ENCODE measurements around the gene RPS6KA4.

Gene RPS6KA4

DNA sequence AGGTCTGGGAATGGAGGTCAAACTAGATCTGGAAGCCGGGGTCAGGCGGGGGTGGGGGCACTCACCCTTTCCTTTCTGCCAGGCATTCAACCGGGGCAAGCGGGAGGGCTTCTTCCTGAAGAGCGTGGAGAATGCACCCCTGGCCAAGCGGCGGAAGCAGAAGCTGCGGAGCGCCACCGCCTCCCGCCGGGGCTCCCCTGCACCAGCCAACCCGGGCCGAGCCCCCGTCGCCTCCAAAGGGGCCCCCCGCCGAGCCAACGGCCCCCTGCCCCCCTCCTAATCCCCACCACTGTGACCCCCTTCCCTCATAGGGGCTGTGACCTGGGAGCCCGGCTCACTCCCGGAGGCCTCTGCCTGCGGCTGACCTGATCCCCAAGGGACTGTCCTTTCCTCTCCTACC is 12.2 kb downstream of the RPS6KA4 start:
- DNase-seq (ENCODE audit: extremely low spot score) = no peak
- CTCF ChIA-PET = no interaction called here

DNA sequence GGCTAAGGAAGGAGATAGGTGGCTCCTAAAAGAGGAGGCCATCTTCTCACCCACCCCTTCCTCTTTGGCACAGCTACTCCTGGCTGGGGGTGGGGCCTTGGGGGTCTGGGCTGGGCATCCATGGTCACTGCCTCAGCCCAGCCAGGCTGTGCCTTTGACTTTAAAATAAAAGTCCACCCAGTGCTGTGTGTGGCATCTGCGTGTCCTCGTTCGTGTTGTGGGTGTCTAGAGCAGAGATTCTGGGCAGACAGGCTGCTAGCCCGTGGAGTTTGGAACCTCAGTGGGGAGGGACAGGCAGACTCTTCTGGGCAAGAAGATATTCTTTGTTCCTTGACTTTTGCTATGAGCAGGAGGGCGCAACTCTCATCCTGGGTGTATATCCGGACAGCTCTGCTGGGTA is 13.1 kb downstream of the RPS6KA4 start:
- ChIA-PET POLR2A (no interaction called here), CTCF (interaction anchor here (1.4 to 1.9 kb wide), 2 partner anchors 17 to 77 kb away, joined by 4 to 9 read pairs; no protein-coding TSS in a partner anchor)
- TF ChIP-seq, protein P1, sequence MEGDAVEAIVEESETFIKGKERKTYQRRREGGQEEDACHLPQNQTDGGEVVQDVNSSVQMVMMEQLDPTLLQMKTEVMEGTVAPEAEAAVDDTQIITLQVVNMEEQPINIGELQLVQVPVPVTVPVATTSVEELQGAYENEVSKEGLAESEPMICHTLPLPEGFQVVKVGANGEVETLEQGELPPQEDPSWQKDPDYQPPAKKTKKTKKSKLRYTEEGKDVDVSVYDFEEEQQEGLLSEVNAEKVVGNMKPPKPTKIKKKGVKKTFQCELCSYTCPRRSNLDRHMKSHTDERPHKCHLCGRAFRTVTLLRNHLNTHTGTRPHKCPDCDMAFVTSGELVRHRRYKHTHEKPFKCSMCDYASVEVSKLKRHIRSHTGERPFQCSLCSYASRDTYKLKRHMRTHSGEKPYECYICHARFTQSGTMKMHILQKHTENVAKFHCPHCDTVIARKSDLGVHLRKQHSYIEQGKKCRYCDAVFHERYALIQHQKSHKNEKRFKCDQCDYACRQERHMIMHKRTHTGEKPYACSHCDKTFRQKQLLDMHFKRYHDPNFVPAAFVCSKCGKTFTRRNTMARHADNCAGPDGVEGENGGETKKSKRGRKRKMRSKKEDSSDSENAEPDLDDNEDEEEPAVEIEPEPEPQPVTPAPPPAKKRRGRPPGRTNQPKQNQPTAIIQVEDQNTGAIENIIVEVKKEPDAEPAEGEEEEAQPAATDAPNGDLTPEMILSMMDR (IDR thresholded peaks at IDR 0.05; ENCODE audit: control extremely low read depth, extremely low read depth, low read depth, missing control alignments) = no peak
- DNase-seq (ENCODE audit: extremely low spot score) = no peak

More for the DNA sequence above, 12.2 kb downstream of the RPS6KA4 start:
- POLR2A ChIA-PET = no interaction called here
- TF ChIP-seq, protein P1 (IDR thresholded peaks at IDR 0.05; ENCODE audit: control extremely low read depth, extremely low read depth, low read depth, missing control alignments) = no peak

DNA sequence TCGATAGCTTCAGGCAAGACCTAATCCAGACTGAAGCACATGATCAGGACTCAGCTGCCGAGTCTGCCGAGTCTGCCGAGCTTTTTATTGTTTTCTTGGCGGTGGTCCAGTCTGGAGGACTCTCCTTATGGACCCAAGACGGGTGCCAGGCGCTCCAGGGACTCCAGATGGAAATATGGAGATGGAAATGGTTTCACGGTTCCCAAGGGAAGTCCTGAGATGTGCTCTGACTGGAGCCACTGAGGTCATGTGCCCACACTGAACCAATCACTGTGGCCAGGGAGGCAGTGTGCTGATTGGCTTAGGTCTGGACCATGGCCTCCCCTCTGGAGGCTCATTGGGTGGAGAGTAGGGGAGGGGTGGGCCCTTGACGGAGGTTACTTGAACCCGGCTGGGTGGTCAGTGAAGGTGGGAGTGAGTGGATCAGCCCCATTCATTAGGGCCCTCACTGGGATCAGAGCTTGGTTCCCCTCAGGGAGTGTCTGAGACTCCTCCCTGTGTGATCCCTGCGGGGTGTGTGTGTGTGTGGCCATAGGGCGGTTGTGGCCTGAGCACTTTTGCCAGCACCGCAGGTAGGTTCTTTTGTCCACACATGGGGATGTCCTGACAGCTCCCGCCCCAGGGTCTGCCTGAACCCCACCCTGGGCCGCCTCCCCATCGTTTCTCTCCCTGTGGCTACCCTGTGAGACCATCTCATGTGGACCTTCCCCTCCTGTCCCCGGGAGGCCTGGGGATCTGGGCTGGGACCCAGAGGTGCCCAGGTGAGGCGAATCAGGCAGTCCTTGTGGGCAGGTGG is 14.0 kb downstream of the RPS6KA4 start:
- ChIA-PET POLR2A (no interaction called here), CTCF (interaction anchor here (1.0 to 1.9 kb wide), 3 partner anchors 12 to 76 kb away, joined by 3 to 9 read pairs (median 4); no protein-coding TSS in a partner anchor)
- DNase-seq (ENCODE audit: extremely low spot score) = no peak
- TF ChIP-seq, protein P1 (IDR thresholded peaks at IDR 0.05; ENCODE audit: control extremely low read depth, extremely low read depth, low read depth, missing control alignments) = no peak

DNA sequence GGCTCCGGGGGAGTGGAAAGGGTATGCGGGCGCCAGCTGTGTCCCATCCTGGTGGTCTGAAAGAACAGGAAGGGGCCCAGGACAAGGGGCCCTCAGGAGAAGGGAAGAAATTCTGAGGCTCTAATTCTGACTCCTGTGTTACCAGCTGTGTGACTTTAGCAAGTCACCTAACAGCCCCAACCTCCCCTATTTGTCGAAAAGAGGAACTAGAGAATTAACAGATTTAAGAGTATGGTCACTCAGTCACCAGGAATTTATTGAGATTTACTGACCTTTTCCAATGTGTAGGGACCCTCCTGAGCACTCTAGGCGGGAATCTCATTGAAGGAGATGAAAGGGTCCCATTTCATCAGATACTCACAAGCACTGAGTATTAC is 14.6 kb downstream of the RPS6KA4 start:
- peak; percentile 56 for DNase-seq (ENCODE audit: extremely low spot score)
- ChIA-PET POLR2A (no interaction called here), CTCF (interaction anchor here (1.0 to 2.0 kb wide), 3 partner anchors 12 to 18 kb away, joined by 3 to 9 read pairs (median 4); no protein-coding TSS in a partner anchor)
- TF ChIP-seq, protein P1 (IDR thresholded peaks at IDR 0.05; ENCODE audit: control extremely low read depth, extremely low read depth, low read depth, missing control alignments) = no peak

DNA sequence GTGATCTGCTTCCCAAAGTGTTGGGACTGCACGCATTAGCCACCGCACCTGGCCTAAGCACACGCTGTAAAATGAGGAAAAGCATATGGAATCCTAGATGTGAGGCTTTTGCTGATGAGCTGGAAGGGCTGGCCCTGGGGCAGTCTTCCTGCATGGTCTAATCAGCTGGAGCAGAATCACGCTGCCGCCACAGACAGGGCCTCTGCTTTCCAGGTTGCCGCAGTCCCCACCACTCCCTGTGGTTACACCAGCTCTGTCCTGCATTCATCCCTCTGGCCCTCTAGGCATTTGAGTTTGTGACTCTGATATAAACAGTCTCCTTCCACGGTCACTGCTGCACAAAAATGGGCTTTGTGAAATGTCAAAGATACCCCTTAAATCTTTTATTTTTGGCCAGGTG is 17.1 kb downstream of the RPS6KA4 start:
- DNase-seq (ENCODE audit: extremely low spot score) = no peak
- POLR2A ChIA-PET = no interaction called here

DNA sequence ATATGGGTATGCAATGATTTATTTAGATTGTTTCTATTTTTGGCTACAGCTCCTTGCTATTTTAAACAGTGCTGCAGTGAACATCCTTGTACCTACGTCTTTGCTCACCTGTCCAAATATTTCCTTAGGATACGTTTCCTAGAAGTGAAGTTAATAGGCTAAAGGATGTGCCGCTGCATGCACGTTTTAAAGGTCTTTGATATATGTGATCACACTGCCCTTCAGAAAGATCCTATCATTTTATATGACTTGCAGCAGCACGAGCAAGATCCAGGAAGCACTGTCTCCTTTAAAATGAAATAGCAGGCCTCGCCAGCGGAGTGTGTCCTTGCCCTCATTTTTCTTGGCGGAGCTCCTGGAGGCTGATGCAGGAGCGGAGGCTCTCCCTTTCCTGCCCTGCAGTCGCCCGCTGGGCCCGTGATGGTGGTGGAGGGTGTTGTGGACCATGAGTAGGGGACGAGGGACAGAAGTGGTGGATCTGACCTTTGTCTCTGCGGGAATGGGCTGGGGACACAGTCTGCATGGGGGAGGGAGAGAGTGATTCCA is 19.4 kb downstream of the RPS6KA4 start:
- ChIA-PET POLR2A (no interaction called here), CTCF (interaction anchor here (1.6 kb wide), 1 partner anchor 71 kb away, joined by 3 read pairs; no protein-coding TSS in a partner anchor)
- DNase-seq (ENCODE audit: extremely low spot score) = no peak
- TF ChIP-seq, protein P1 (IDR thresholded peaks at IDR 0.05; ENCODE audit: control extremely low read depth, extremely low read depth, low read depth, missing control alignments) = no peak

More for the DNA sequence above, 17.1 kb downstream of the RPS6KA4 start:
- TF ChIP-seq, protein P1 (IDR thresholded peaks at IDR 0.05; ENCODE audit: control extremely low read depth, extremely low read depth, low read depth, missing control alignments) = no peak
- CTCF ChIA-PET = no interaction called here

Measured in GM10248 (cell line).